Activated CD8-positive, alpha-beta memory T cell treated with anti-CD3 and anti-CD28 coated beads, Interleukin-2, amount 10 ng/mL, durations not matched to agents 7 days and 5 days (primary cell): ENCODE data around the gene AVL9. TPM values are rescaled to one million over a fixed set of nuclear protein-coding genes. Genes with fewer than 3 reads are reported as not detected.
"Not testable (repeated sequence)": the region's sequence is repeated elsewhere in the genome, so short reads cannot be mapped to it uniquely, and the experiment has no call there.

Experiments used
- ATAC-seq: fragments of 150-1000 bp; cut with Tn5 transposase; one replicate; pipeline ENCODE4 v1.10.0; 2021; ENCODE audit warnings: moderate library complexity
- CTCF ChIA-PET: fragments of 350-600 bp; sonication (Branson Sonifier 250); formaldehyde crosslinking; loops from one replicate; lab custom pipeline; 2021; ENCODE audit warnings: antibody characterized with exemption; lab: Charles Lee
- DNase-seq: peaks from one replicate; pipeline ENCODE4 v3.0.0-alpha.2; 2020
- H3K27ac Mint-ChIP-seq: one replicate; pipeline ENCODE4 v1.8.0; 2021; ENCODE audit warnings: mild to moderate bottlenecking, mixed read lengths
- H3K27me3 Mint-ChIP-seq: one replicate; pipeline ENCODE4 v1.8.0; 2021; ENCODE audit warnings: mixed read lengths
- H3K36me3 Mint-ChIP-seq: one replicate; pipeline ENCODE4 v1.8.0; 2021; ENCODE audit warnings: mild to moderate bottlenecking, mixed read lengths
- H3K4me1 Mint-ChIP-seq: one replicate; pipeline ENCODE4 v1.8.0; 2021; ENCODE audit warnings: mixed read lengths
- H3K4me3 Mint-ChIP-seq: one replicate; pipeline ENCODE4 v1.8.0; 2021; ENCODE audit warnings: mild to moderate bottlenecking, moderate library complexity, mixed read lengths
- H3K9me3 Mint-ChIP-seq: one replicate; pipeline ENCODE4 v1.8.0; 2022; ENCODE audit warnings: low read depth, mixed read lengths
- total RNA-seq, 2 experiments: library from RNA; stranded (reverse); gene quantifications; one replicate each; pipeline ENCODE4 v1.2.3, GENCODE V29; 2021

The AVL9 gene
- total RNA-seq, 2 experiments from 2014 or later: 36.1 to 42.2 TPM

DNA sequence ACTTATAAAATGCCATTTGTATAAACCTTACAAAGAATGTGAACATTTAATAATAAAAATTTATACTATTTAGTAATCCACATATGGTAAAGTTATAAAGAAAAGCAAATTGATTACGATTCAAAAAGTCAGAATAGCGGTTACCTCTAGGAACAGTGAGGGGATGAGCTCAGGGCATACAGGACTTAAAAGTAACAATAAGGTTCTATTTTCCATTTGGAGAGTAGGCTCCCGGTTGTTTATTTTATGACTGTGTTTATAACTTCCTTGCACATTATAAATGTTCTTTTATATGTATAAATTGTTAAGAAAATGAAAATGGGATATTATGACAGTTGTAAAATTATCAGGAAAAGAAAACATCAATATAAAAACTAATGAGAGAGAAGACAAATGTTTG is 135.7 kb downstream of the AVL9 start:
- H3K9me3 Mint-ChIP-seq: no peaks in the 10 kb centered on the region
- no peaks in the 10 kb centered on the region for H3K27me3 Mint-ChIP-seq
- H3K4me1 Mint-ChIP-seq: peaks cover 4% of the 10 kb centered on the region
- no peak overlapping the region for H3K4me3 Mint-ChIP-seq
- H3K27ac Mint-ChIP-seq: no peak overlapping the region
- DNase-seq: no peak
- H3K36me3 Mint-ChIP-seq: no peaks in the 10 kb centered on the region
- no peak for ATAC-seq
- CTCF ChIA-PET: no interaction called here

DNA sequence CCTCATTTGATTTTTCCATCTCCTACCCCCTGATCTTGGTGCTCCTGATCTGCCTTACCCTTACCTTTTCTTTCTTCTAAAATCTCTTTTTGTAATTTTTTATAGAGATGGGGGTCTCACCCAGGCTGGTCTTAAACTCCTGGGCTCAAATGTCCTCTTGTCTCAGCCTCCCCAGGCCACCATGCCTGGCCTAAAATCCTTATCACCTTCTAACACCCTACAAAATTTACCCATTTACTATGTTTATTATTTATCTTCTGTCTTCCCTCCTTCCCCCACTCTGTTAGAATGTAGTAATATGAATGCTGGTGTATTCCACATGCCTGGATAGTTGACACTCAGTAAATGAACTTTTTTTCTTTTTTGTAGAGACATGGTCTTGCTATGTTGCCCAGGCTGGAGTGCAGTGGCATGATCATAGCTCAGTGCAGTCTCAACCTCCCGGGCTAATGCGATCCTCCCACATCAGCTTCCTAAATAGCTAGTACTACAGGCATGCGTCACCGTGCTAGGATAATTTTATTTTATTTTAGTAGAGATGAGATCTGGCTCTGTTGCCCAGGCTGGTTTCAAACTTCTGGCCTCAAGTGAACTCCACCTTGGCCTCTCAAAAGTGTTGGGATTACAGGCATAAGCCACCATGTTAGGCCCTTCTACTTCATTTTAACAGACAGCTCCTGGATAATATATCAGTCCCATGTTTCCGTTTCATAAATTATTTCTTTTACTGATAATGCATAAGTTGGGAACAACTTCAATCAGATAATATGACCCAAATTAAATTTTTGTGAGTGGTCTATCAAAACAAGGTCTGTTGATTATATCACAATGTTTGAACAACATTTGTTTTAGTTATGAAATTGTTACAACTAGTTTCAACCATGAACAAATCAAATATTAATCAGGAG is 136.6 kb downstream of the AVL9 start:
- CTCF ChIA-PET: not testable (repeated sequence)

DNA sequence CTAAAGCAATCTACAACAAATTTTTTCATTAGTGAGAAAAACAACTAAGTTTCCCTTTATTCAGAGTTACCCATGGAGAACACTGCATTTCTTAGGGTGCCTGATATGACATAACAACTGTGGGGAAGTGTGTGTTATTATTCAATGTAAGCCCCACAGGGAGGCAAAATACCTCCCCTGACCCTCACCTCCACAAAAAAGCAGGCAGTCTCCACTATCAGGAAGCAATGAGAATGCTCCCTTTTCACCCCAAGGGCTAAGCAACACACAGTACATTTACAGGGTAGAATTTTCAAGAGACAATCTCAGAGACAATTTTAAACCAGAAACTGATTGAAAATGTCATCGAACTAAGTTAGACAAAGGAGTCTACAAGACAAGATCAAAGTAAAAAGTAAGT is 138.2 kb downstream of the AVL9 start:
- CTCF ChIA-PET, DNase-seq, H3K27ac Mint-ChIP-seq, H3K9me3 Mint-ChIP-seq, H3K27me3 Mint-ChIP-seq, H3K4me3 Mint-ChIP-seq, ATAC-seq, H3K36me3 Mint-ChIP-seq: not testable (repeated sequence)
- H3K4me1 Mint-ChIP-seq: peaks cover 16% of the 10 kb centered on the region

More for the DNA sequence above, 136.6 kb downstream of the AVL9 start:
- H3K36me3 Mint-ChIP-seq, DNase-seq, H3K9me3 Mint-ChIP-seq, H3K27me3 Mint-ChIP-seq, ATAC-seq, H3K4me3 Mint-ChIP-seq, H3K4me1 Mint-ChIP-seq, H3K27ac Mint-ChIP-seq: not testable (repeated sequence)

DNA sequence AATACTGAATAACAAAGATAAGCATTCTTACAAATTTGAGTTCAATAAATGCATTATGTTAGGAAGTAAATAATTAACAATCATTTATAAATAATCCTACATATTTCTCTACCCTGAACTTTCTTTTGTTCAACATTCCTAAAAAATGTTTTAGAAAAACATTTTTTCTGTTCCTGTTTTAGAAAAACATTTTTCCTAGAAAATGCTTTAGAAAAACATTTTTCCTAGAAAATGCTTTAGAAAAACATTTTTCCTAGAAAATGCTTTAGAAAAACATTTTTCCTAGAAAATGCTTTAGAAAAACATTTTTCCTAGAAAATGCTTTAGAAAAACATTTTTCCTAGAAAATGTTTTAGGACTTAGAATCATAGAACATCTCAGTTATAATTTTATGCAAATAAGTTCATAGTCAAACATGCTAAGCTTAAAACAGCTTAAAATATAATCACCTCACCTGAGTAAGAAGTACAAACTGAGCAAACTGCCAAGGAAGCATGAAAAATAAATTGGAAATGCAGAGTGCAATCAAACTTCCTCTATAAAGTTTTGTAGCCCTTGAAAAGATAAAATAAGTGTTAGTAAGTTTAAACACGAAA is 139.6 kb downstream of the AVL9 start:
- H3K36me3 Mint-ChIP-seq, CTCF ChIA-PET, H3K27me3 Mint-ChIP-seq, DNase-seq, H3K9me3 Mint-ChIP-seq, ATAC-seq, H3K4me3 Mint-ChIP-seq, H3K27ac Mint-ChIP-seq: not testable (repeated sequence)
- peaks cover 23% of the 10 kb centered on the region for H3K4me1 Mint-ChIP-seq

DNA sequence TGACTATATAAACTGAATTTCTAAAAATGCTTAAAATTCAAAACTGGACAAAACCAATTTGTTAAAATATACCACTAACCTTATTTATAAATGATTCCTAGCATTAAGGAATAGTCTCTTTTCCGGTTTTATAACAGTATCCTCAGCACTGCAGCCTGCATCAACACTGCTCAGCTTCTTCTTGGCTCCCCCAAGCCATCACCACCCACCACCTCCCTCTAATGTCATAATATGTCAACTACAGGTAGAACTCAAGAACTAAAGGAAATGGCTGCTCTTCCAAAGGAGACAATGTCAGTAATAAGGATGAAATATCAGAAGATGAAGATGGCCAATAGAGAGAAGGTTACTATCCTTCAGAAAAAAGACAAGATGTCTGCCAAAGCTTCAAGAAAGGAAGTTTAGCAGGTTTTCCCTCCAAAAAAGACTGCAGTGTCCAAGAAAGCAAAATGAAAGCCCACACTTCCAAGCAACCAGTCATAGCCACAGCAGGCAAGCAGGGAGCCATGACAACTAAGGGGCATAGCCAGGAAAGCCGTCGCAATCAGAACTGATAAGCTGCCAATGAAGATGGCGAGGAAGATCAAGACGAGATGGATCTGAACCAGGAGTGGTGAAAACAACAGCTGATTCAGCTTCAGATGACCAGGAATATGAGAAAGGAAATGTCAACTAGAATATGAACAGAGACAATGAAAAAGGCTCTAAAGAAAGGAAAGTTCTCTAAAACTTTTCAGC is 141.6 kb downstream of the AVL9 start:
- H3K27ac Mint-ChIP-seq, H3K4me3 Mint-ChIP-seq, DNase-seq, H3K27me3 Mint-ChIP-seq, H3K36me3 Mint-ChIP-seq, H3K9me3 Mint-ChIP-seq, ATAC-seq: not testable (repeated sequence)
- CTCF ChIA-PET: interaction anchor here (1.0 kb wide), 1 partner anchor 145 kb away, joined by 3 read pairs; no protein-coding TSS in a partner anchor
- H3K4me1 Mint-ChIP-seq: peaks cover 23% of the 10 kb centered on the region

DNA sequence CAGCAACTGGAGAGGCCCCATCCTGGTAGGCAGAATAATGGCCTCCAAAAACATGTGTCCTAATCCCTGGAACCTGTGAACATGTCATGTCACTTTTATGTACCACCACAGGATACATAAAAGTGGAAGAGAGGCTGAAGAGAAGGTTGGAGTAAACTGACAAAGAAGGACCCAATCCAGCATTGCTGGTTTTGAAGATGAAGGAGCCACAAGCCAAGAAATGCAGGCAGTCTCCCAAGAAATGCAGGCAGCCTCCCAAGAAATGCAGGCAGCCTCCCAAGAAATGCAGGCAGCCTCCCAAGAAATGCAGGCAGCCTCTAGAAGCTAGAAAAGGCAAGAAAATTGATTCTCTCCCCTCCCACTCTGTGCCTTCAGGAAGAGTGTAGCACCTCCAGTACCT is 142.3 kb downstream of the AVL9 start:
- not testable (repeated sequence) for H3K27me3 Mint-ChIP-seq, H3K27ac Mint-ChIP-seq, ATAC-seq, H3K4me3 Mint-ChIP-seq, DNase-seq, H3K36me3 Mint-ChIP-seq, H3K9me3 Mint-ChIP-seq
- peaks cover 23% of the 10 kb centered on the region for H3K4me1 Mint-ChIP-seq
- CTCF ChIA-PET: interaction anchor here (1.0 kb wide), 1 partner anchor 146 kb away, joined by 3 read pairs; no protein-coding TSS in a partner anchor

Other genes with a start within 250 kb of the AVL9 start
- 10 to 100 TPM; 72.0 to 88.6 TPM for gene LSM5, start 5.1 kb upstream of the AVL9 start, total RNA-seq